Activated CD4-positive, alpha-beta memory T cell treated with anti-CD3 and anti-CD28 coated beads for 36 hours (primary cell): ENCODE results near the gene NGRN. TPM values are rescaled to one million over a fixed set of nuclear protein-coding genes. Genes with fewer than 3 reads are reported as not detected.

Source experiments
- CTCF ChIA-PET: fragments of 350-600 bp; sonication (Branson Sonifier 250); formaldehyde crosslinking; loops from one replicate; lab custom pipeline; 2021; ENCODE audit warnings: antibody characterized with exemption, inconsistent platforms; lab: Charles Lee
- POLR2A ChIA-PET: fragments of 350-600 bp; sonication (Branson Sonifier 250); formaldehyde crosslinking; loops from one replicate; lab custom pipeline; 2021; ENCODE audit warnings: antibody characterized with exemption; lab: Charles Lee
- DNase-seq: peaks from one replicate; pipeline ENCODE4 v3.0.0-alpha.2; 2020
- H3K27ac Mint-ChIP-seq: one replicate; pipeline ENCODE4 v1.8.0; 2021; ENCODE audit warnings: mixed read lengths
- H3K27me3 Mint-ChIP-seq: one replicate; pipeline ENCODE4 v1.8.0; 2021; ENCODE audit warnings: mixed read lengths
- H3K36me3 Mint-ChIP-seq: one replicate; pipeline ENCODE4 v1.8.0; 2021; ENCODE audit warnings: mixed read lengths
- H3K4me1 Mint-ChIP-seq: one replicate; pipeline ENCODE4 v1.8.0; 2021; ENCODE audit warnings: low read depth, mixed read lengths
- H3K4me3 Mint-ChIP-seq: one replicate; pipeline ENCODE4 v1.8.0; 2021; ENCODE audit warnings: mild to moderate bottlenecking, mixed read lengths
- H3K9me3 Mint-ChIP-seq: one replicate; pipeline ENCODE4 v1.8.0; 2021; ENCODE audit warnings: mixed read lengths
- intact Hi-C: fragments of 100-400 bp; cut with micrococcal nuclease; formaldehyde crosslinking; loops from one replicate; pipeline ENCODE4 v1.15.1; 2023
- total RNA-seq, 2 experiments: library from RNA; stranded (reverse); gene quantifications; one replicate each; pipeline ENCODE4 v1.2.3, GENCODE V29; 2021

NGRN gene
- total RNA-seq, 2 experiments from 2014 or later = 25.3 to 28.6 TPM

DNA sequence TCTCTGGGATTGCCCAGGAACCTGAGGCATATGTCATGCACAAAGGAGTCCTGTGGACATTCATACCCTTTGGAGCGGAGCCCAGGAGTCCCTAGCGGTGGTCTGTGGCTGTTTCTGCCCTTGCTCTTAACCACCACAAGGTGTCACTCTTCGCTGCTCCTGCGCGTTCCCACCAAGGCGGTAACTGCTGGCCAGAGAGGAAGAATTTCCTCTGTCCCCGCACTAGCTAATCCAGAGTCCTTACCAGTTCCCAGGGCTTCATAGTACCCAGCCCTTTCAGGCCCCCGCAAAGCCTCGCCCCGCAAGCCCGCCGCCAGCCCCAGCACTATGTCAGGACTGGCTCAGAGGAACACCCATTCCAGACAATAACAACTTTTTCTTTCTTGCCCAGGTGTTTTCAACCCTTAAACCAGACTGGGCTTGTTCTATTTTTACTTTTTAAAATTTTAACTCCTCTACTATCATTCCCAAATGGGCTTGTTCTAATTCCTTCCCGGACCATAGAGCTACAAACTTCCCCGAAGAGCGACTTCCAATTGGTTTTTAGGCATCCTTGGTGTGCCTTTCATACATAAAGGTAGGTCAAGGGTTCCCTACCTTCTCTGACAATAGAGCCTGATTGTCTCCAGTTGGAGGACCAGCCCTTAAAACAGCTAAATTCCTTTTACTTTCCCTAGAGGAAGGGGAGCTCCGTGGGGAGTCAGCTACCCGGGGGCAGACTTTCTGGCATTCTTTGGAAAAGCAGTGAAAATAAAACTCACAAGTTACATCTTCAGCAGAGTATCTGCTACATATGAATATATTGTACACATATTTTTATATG, 54.8 kb downstream of the NGRN start:
- Mint-ChIP-seq H3K9me3 (no peaks in the 10 kb centered on the region), H3K27me3 (no peaks in the 10 kb centered on the region), H3K27ac (no peak overlapping the region), H3K4me1 (peaks cover 3% of the 10 kb centered on the region), H3K36me3 (no peaks in the 10 kb centered on the region), H3K4me3 (no peak overlapping the region)
- peak; percentile 79 for DNase-seq
- POLR2A ChIA-PET = interaction anchor here (0.5 to 0.6 kb wide), 2 partner anchors 72 to 208 kb away, joined by 3 to 4 read pairs; no protein-coding TSS in a partner anchor
- intact Hi-C loops = loop anchor here (1.0 to 10.0 kb wide), 2 partner anchors 162 to 565 kb away; partner anchors contain the start of gene FES
- CTCF ChIA-PET = interaction anchor here (0.6 to 5.0 kb wide), 92 partner anchors 9 to 615 kb away, joined by 3 to 107 read pairs (median 4); partner anchors contain the start of genes HDDC3, IQGAP1, MAN2A2 and NGRN

DNA sequence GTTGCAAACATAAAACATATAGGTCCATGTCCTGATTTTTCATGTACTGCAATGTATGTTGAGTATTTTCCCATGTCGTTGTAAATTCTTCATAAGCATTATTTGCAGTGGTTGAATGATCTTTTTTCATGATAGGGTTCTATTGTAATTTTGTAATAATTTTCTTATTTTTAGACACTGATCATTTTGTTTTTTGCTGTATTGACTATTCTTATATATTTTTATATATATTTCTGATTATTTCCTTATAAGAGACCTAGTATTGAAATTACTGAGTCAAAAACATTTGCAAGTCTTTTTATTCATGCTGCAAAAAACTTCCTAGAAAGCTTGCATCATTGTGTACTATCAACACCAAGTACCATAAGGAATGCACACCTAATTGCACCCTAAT, 55.4 kb downstream of the NGRN start:
- H3K9me3 Mint-ChIP-seq = no peaks in the 10 kb centered on the region
- H3K4me1 Mint-ChIP-seq = peaks cover 3% of the 10 kb centered on the region
- no peaks in the 10 kb centered on the region for H3K36me3 Mint-ChIP-seq
- no peak overlapping the region for H3K4me3 Mint-ChIP-seq
- POLR2A ChIA-PET = no interaction called here
- H3K27me3 Mint-ChIP-seq = no peaks in the 10 kb centered on the region
- CTCF ChIA-PET = interaction anchor here (0.7 to 5.0 kb wide), 47 partner anchors 8 to 612 kb away, joined by 3 to 107 read pairs (median 7); partner anchors contain the start of genes HDDC3, IQGAP1 and ZNF774
- H3K27ac Mint-ChIP-seq = no peak overlapping the region
- intact Hi-C loops = loop anchor here (1.0 to 10.0 kb wide), 2 partner anchors 161 to 564 kb away; partner anchors contain the start of gene FES
- no peak for DNase-seq

Other genes with a start within 250 kb of the NGRN start
- gene IDH2, start 163.2 kb upstream of the NGRN start, total RNA-seq = 100 to 1,000 TPM; 170 to 175 TPM
- 10 to 100 TPM; 13.1 to 16.7 TPM for gene SEMA4B, start 64.3 kb upstream of the NGRN start, total RNA-seq
- gene CIB1, start 31.7 kb upstream of the NGRN start, total RNA-seq = 100 to 1,000 TPM; 162 to 170 TPM
- 1 to 10 TPM; 8.0 to 9.2 TPM for gene GDPGP1, start 31.5 kb upstream of the NGRN start, total RNA-seq
- under 1 TPM; 0.55 to 0.73 TPM for gene TTLL13, start 16.1 kb upstream of the NGRN start, total RNA-seq
- gene ZNF774, start 86.6 kb downstream of the NGRN start, total RNA-seq = 1 to 10 TPM in 1 of 2 experiments, under 1 TPM in 1; 0.68 to 1.1 TPM
- gene IQGAP1, start 122.6 kb downstream of the NGRN start, total RNA-seq = 100 to 1,000 TPM; 186 to 207 TPM